Measurements from ENCODE around the gene DEFB124.

The DEFB124 gene

GRCh38 chr20:31500527-31500926 is 25.6 kb upstream of the DEFB124 start:
- Mint-ChIP-seq H3K27ac (no peak overlapping the region), H3K4me3 (no peak overlapping the region), H3K27me3 (peaks cover 11% of the 10 kb centered on the region), H3K9me3 (ENCODE audit: low read depth) (no peaks in the 10 kb centered on the region), H3K36me3 (no peaks in the 10 kb centered on the region), H3K4me1 (ENCODE audit: low read depth) (peaks cover 2% of the 10 kb centered on the region)

DNA sequence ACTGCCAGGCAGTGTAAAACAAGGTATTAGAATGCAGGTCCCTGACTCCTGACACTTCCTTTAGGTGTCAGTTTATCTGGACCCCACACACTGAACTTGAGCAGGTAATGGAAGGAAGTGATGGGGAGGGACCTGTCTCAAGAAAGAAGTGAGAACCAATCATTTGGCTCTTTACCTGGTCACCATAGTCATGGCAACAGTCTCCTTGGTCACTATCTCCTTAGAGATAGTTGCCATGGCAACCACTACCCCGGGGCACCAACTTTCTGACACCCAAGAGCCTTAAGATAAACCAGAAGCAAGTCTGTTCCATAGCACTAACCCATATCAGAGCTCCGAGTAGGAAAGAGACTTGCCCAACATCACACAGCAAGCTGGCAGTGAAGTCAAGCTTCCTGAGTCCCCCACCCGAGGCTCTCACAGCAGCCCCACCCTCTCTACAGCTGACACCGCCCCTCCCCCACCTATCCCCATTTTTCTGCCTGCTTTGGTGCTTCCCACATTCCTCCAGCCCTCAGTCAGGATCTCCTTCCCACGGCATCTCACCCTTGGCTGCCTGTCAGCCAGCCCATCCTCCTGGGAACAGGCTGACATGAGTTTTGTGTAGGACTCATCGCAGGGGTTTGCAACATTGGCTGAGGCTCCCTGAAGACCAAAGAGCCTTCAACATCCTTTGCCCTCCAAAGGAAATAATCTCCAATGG is 23.1 kb upstream of the DEFB124 start:
- H3K4me3 Mint-ChIP-seq = no peak overlapping the region
- no peaks in the 10 kb centered on the region for H3K9me3 Mint-ChIP-seq (ENCODE audit: low read depth)
- peaks cover 6% of the 10 kb centered on the region for H3K27me3 Mint-ChIP-seq
- H3K4me1 Mint-ChIP-seq (ENCODE audit: low read depth) = no peaks in the 10 kb centered on the region
- no peak overlapping the region for H3K27ac Mint-ChIP-seq
- no peaks in the 10 kb centered on the region for H3K36me3 Mint-ChIP-seq

DNA sequence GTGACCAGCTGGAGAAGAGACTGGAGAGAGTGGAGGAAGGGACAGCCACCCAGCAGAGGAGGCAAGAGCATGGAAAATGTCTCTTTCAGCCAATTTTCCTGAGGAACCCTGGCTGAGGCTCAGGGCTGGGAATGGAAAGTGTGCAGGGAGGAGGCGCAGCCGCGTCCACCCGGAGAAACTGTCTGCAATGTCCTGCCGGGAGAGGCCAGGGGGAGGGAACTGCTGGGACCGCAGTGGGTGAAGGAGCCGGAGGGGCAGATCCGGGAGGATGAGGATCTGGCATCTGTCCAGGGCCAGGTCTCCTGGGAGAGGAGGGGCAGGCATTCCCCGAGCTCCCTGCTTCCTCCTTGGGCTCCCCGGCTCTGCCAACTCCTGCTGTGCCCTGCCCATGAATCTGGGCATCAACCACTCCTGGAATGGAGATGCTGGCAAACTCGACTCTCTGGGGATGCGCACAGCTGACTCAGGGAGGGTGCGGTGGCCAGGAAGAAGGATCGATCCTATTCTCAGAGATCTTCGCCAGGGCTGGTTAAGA is 21.9 kb upstream of the DEFB124 start:
- Mint-ChIP-seq H3K4me1 (ENCODE audit: low read depth) (no peaks in the 10 kb centered on the region), H3K36me3 (no peaks in the 10 kb centered on the region), H3K27me3 (peaks cover 6% of the 10 kb centered on the region), H3K4me3 (no peak overlapping the region), H3K9me3 (ENCODE audit: low read depth) (no peaks in the 10 kb centered on the region), H3K27ac (no peak overlapping the region)

DNA sequence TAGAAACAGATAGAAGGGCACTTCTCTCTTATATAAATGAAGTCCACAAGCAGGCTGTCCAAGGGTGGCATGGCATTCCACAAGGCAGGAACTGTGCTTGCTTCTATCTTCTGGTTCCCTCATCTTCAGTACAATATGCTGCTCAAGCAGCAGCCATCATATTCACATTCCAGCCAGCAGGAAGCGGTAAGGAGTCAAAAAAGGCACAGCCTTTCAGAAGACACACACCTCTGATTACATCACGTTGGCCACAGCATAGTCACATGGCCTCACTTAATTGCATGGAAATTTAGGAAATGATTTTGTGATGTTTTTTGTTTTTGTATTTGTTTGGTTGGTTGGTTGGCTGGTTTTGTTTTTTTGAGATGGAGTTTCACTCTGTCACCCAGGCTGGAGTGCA is 19.2 kb upstream of the DEFB124 start:
- Mint-ChIP-seq H3K4me3 (no peak overlapping the region), H3K36me3 (no peaks in the 10 kb centered on the region), H3K27ac (no peak overlapping the region), H3K27me3 (peaks cover 6% of the 10 kb centered on the region), H3K9me3 (ENCODE audit: low read depth) (no peaks in the 10 kb centered on the region), H3K4me1 (ENCODE audit: low read depth) (no peaks in the 10 kb centered on the region)

GRCh38 chr20:31490752-31491151 is 15.8 kb upstream of the DEFB124 start:
- H3K4me1 Mint-ChIP-seq (ENCODE audit: low read depth) = peaks cover 2% of the 10 kb centered on the region
- peaks cover 3% of the 10 kb centered on the region for H3K27me3 Mint-ChIP-seq
- H3K27ac Mint-ChIP-seq = no peak overlapping the region
- no peak overlapping the region for H3K4me3 Mint-ChIP-seq
- H3K36me3 Mint-ChIP-seq = no peaks in the 10 kb centered on the region
- no peaks in the 10 kb centered on the region for H3K9me3 Mint-ChIP-seq (ENCODE audit: low read depth)

GRCh38 chr20:31489152-31489551 is 14.2 kb upstream of the DEFB124 start:
- Mint-ChIP-seq H3K9me3 (ENCODE audit: low read depth) (no peaks in the 10 kb centered on the region), H3K4me1 (ENCODE audit: low read depth) (peaks cover 6% of the 10 kb centered on the region), H3K4me3 (no peak overlapping the region), H3K27ac (no peak overlapping the region), H3K27me3 (peaks cover 10% of the 10 kb centered on the region), H3K36me3 (no peaks in the 10 kb centered on the region)

DNA sequence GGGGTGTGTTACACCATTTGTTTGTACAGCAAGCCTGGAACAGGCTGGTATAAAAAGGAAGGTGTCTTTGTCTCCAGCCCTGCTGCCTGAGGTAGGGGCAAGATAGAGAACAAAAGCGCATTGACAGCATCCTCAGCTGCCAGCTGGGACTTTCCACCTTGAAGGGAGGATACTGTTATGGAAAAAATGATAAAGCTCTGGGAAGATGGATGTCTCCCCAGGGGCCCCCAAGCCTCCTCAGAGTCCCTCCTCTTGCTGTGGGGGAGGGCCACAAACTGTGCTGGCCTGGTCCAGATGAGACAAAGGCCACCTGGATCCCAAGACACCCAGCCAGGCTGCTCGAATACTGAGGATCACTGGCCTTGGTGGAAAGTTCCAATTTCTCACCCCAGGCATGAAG is 13.2 kb upstream of the DEFB124 start:
- H3K36me3 Mint-ChIP-seq = no peaks in the 10 kb centered on the region
- H3K9me3 Mint-ChIP-seq (ENCODE audit: low read depth) = no peaks in the 10 kb centered on the region
- H3K4me1 Mint-ChIP-seq (ENCODE audit: low read depth) = peaks cover 6% of the 10 kb centered on the region
- H3K27ac Mint-ChIP-seq = no peak overlapping the region
- no peak overlapping the region for H3K4me3 Mint-ChIP-seq
- H3K27me3 Mint-ChIP-seq = peaks cover 10% of the 10 kb centered on the region

GRCh38 chr20:31485450-31486339 is 10.8 kb upstream of the DEFB124 start:
- Mint-ChIP-seq H3K4me1 (ENCODE audit: low read depth) (peaks cover 6% of the 10 kb centered on the region), H3K4me3 (no peak overlapping the region), H3K27ac (no peak overlapping the region), H3K36me3 (no peaks in the 10 kb centered on the region), H3K27me3 (peaks cover 20% of the 10 kb centered on the region), H3K9me3 (ENCODE audit: low read depth) (no peaks in the 10 kb centered on the region)

- Mint-ChIP-seq H3K4me1 (ENCODE audit: low read depth) (peaks cover 6% of the 10 kb centered on the region), H3K27me3 (peaks cover 23% of the 10 kb centered on the region), H3K9me3 (ENCODE audit: low read depth) (no peaks in the 10 kb centered on the region), H3K36me3 (no peaks in the 10 kb centered on the region), H3K27ac (no peak overlapping the region), H3K4me3 (no peak overlapping the region)
Measured at GRCh38 chr20:31484001-31484400, 9.1 kb upstream of the DEFB124 start.

- peaks cover 30% of the 10 kb centered on the region for H3K27me3 Mint-ChIP-seq
- no peaks in the 10 kb centered on the region for H3K36me3 Mint-ChIP-seq
- H3K4me1 Mint-ChIP-seq (ENCODE audit: low read depth) = peaks cover 19% of the 10 kb centered on the region
- no peak overlapping the region for H3K27ac Mint-ChIP-seq
- H3K4me3 Mint-ChIP-seq = no peak overlapping the region
- peaks cover 4% of the 10 kb centered on the region for H3K9me3 Mint-ChIP-seq (ENCODE audit: low read depth)
Measured at GRCh38 chr20:31476643-31477215, 1.8 kb upstream of the DEFB124 start.

- H3K4me1 Mint-ChIP-seq (ENCODE audit: low read depth) = peaks cover 19% of the 10 kb centered on the region
- H3K9me3 Mint-ChIP-seq (ENCODE audit: low read depth) = peaks cover 4% of the 10 kb centered on the region
- no peak overlapping the region for H3K27ac Mint-ChIP-seq
- no peaks in the 10 kb centered on the region for H3K36me3 Mint-ChIP-seq
- peaks cover 25% of the 10 kb centered on the region for H3K27me3 Mint-ChIP-seq
- no peak overlapping the region for H3K4me3 Mint-ChIP-seq
Measured at GRCh38 chr20:31476294-31476585, 1.3 kb upstream of the DEFB124 start.

GRCh38 chr20:31475472-31476293 is 756 bp upstream of the DEFB124 start:
- Mint-ChIP-seq H3K36me3 (no peaks in the 10 kb centered on the region), H3K27me3 (peaks cover 24% of the 10 kb centered on the region), H3K27ac (no peak overlapping the region), H3K4me3 (no peak overlapping the region), H3K9me3 (ENCODE audit: low read depth) (peaks cover 4% of the 10 kb centered on the region), H3K4me1 (ENCODE audit: low read depth) (peaks cover 19% of the 10 kb centered on the region)

- Mint-ChIP-seq H3K27ac (no peak overlapping the region), H3K36me3 (no peaks in the 10 kb centered on the region), H3K27me3 (peaks cover 22% of the 10 kb centered on the region), H3K4me1 (ENCODE audit: low read depth) (peaks cover 19% of the 10 kb centered on the region), H3K4me3 (peak overlapping the region; percentile 37), H3K9me3 (ENCODE audit: low read depth) (peaks cover 4% of the 10 kb centered on the region)
Measured at GRCh38 chr20:31474097-31474436, 860 bp downstream of the DEFB124 start.

- Mint-ChIP-seq H3K4me1 (ENCODE audit: low read depth) (peaks cover 19% of the 10 kb centered on the region), H3K4me3 (peak overlapping the region; percentile 37), H3K9me3 (ENCODE audit: low read depth) (peaks cover 4% of the 10 kb centered on the region), H3K27ac (no peak overlapping the region), H3K27me3 (peaks cover 21% of the 10 kb centered on the region), H3K36me3 (no peaks in the 10 kb centered on the region)
Measured at GRCh38 chr20:31473331-31474096, 1.4 kb downstream of the DEFB124 start.

Measured in activated naive CD8-positive, alpha-beta T cell (primary cell).